Gastroesophageal sphincter (tissue), 4 donors: ENCODE data around the gene KCNJ2. TPM values are rescaled to one million over a fixed set of nuclear protein-coding genes. Genes with fewer than 3 reads are reported as not detected.
A peak's percentile ranks its signal among the peaks of the same experiment; 100 is the strongest.

Experiments
- ATAC-seq: fragments of 150-250 bp; one replicate; pipeline ENCODE4 v1.9.1; 2016; ENCODE audit warnings: mild to moderate bottlenecking, moderate library complexity
- H3K27ac ChIP-seq, 4 donors: fragments of 200-600 bp; sonication (generic) in 3 of 4; 1 replicate in 3 of 4; 2 replicates in 1 of 4; pipeline ENCODE4 v1.5.1; 2016 to 2019
- H3K27me3 ChIP-seq: fragments of 200-600 bp; sonication (generic); one replicate; pipeline ENCODE4 v1.5.1; 2019
- H3K36me3 ChIP-seq, 2 donors: fragments of 200-600 bp; sonication (generic); one replicate each; pipeline ENCODE4 v1.5.1; 2019; ENCODE audit warnings: control low read depth in 1 of 2
- H3K4me1 ChIP-seq, 3 donors: fragments of 200-600 bp; sonication (generic); 1 replicate in 2 of 3; 2 replicates in 1 of 3; pipeline ENCODE4 v1.5.1; 2016 to 2019; ENCODE audit warnings: control low read depth in 2 of 3
- H3K4me3 ChIP-seq, 2 donors: fragments of 200-600 bp; sonication (generic); one replicate each; pipeline ENCODE4 v1.5.1; 2019; ENCODE audit warnings: mild to moderate bottlenecking in 1 of 2, moderate library complexity in 1 of 2
- H3K9me3 ChIP-seq, 3 donors: fragments of 200-600 bp; sonication (generic); one replicate each; pipeline ENCODE4 v1.5.1; 2017 to 2019; ENCODE audit warnings: control low read depth in 2 of 3
- CTCF ChIP-seq, 4 experiments: fragments of 200-600 bp in 2 of 4; fragments of 450-650 bp in 2 of 4; sonication (generic) in 1 of 4; IDR thresholded peaks; one replicate each; pipeline ENCODE4 v1.5.1; 2017 to 2019; ENCODE audit warnings: antibody characterized with exemption in 4 of 4, mild to moderate bottlenecking in 2 of 4, moderate library complexity in 2 of 4
- EP300 ChIP-seq: sonication (generic); formaldehyde crosslinking; IDR thresholded peaks from one replicate; pipeline ENCODE4 v1.6.1; 2017; ENCODE audit warnings: antibody characterized with exemption, mild to moderate bottlenecking
- POLR2A ChIP-seq, 2 donors: fragments of 450-650 bp; IDR thresholded peaks; one replicate each; pipeline ENCODE4 v1.6.1; 2017; ENCODE audit warnings: antibody characterized with exemption in 2 of 2, mild to moderate bottlenecking in 2 of 2, moderate library complexity in 1 of 2
- POLR2AphosphoS5 ChIP-seq: sonication (generic); formaldehyde crosslinking; IDR thresholded peaks from one replicate; pipeline ENCODE4 v1.6.1; 2017; ENCODE audit warnings: antibody characterized with exemption
- WGBS, 2 donors: methylation state at CpG; one replicate each; pipeline ENCODE4 v1.1.5; 2018; ENCODE audit warnings: low coverage in 1 of 2; 5-methylcytosine and 5-hydroxymethylcytosine counted together
- total RNA-seq, 4 donors: library from RNA; depleted of rRNA; stranded (reverse); fragments of >200 nt; gene quantifications; one replicate each; pipeline ENCODE4 v1.1.0, GENCODE V29; 2016

KCNJ2 gene
- total RNA-seq: 10 to 100 TPM in 1 of 4 donors, 1 to 10 TPM in 3; 2.8 to 11.3 (median 4.9) TPM

- peak within 1 kb of the TSS; percentile 62 to 96 (median 94) for H3K27ac ChIP-seq
Measured at GRCh38 chr17:70168977-70169708, at the start of gene KCNJ2. TSS of gene KCNJ2 (plus strand) at chr17:70169532. CDS start at chr17:70175040, 5,508 bp downstream.

GRCh38 chr17:70119545-70119944 is 49.8 kb upstream of the KCNJ2 start:
- Histone ChIP-seq H3K4me3 (no peak overlapping the region), H3K27me3 (no peaks in the 10 kb centered on the region), H3K9me3 (no peaks in the 10 kb centered on the region), H3K27ac (no peak overlapping the region), H3K4me1 (peaks cover 0 to 14% (median 3%) of the 10 kb centered on the region in 3 donors), H3K36me3 (no peaks in the 10 kb centered on the region)
- no CpG with 5 or more reads among the region's 1 CpG for WGBS, 2 donors
- no peak for ATAC-seq
- TF ChIP-seq CTCF (IDR thresholded peaks at IDR 0.05): no peak
- no peak for TF ChIP-seq POLR2A (IDR thresholded peaks at IDR 0.05)
- no peak for TF ChIP-seq EP300
- TF ChIP-seq POLR2AphosphoS5: no peak

More at GRCh38 chr17:70168977-70169708, at the start of gene KCNJ2:
- no peaks in the 10 kb centered on the region for H3K9me3 ChIP-seq
- H3K27me3 ChIP-seq: no peaks in the 10 kb centered on the region
- peaks cover 0 to 41% (median 3%) of the 10 kb centered on the region in 3 donors for H3K4me1 ChIP-seq
- peak; percentile 98 for ATAC-seq
- WGBS, 2 donors: 0% methylated on average over 1 of the region's 67 CpGs; no CpG with 5 or more reads in 1 of the 2 donors
- peak; percentile 59 for TF ChIP-seq POLR2AphosphoS5
- TF ChIP-seq EP300: no peak
- TF ChIP-seq POLR2A (IDR thresholded peaks at IDR 0.05): peak; percentile 90 to 95
- no peak for TF ChIP-seq CTCF (IDR thresholded peaks at IDR 0.05)
- H3K4me3 ChIP-seq: peak within 1 kb of the TSS; percentile 53 to 75
- no peaks in the 10 kb centered on the region for H3K36me3 ChIP-seq

- no peak overlapping the region for H3K4me3 ChIP-seq
- ATAC-seq: no peak
- H3K4me1 ChIP-seq: peaks cover 0 to 9% (median 0%) of the 10 kb centered on the region in 3 donors
- H3K27me3 ChIP-seq: no peaks in the 10 kb centered on the region
- no peak overlapping the region for H3K27ac ChIP-seq
- no peak for TF ChIP-seq EP300
- TF ChIP-seq POLR2AphosphoS5: no peak
- no peak for TF ChIP-seq CTCF (IDR thresholded peaks at IDR 0.05)
- no peak for TF ChIP-seq POLR2A (IDR thresholded peaks at IDR 0.05)
- no peaks in the 10 kb centered on the region for H3K9me3 ChIP-seq
- H3K36me3 ChIP-seq: no peaks in the 10 kb centered on the region
- WGBS, 2 donors: 87 to 100% methylated on average over 2 of the region's 2 CpGs
Measured at GRCh38 chr17:70119983-70120382, 49.3 kb upstream of the KCNJ2 start.

GRCh38 chr17:70120425-70120824 is 48.9 kb upstream of the KCNJ2 start:
- no peak for ATAC-seq
- peaks cover 0 to 5% (median 0%) of the 10 kb centered on the region in 3 donors for H3K4me1 ChIP-seq

More at GRCh38 chr17:70120425-70120824, 48.9 kb upstream of the KCNJ2 start:
- no peak overlapping the region for H3K27ac ChIP-seq
- TF ChIP-seq CTCF (IDR thresholded peaks at IDR 0.05): no peak
- TF ChIP-seq POLR2A (IDR thresholded peaks at IDR 0.05): no peak
- no peak for TF ChIP-seq EP300
- no peak for TF ChIP-seq POLR2AphosphoS5
- H3K36me3 ChIP-seq: no peaks in the 10 kb centered on the region
- no peak overlapping the region for H3K4me3 ChIP-seq
- H3K27me3 ChIP-seq: no peaks in the 10 kb centered on the region
- no peaks in the 10 kb centered on the region for H3K9me3 ChIP-seq
- WGBS, 2 donors: 78% methylated on average over 3 of the region's 4 CpGs; no CpG with 5 or more reads in 1 of the 2 donors
